KBM-7 (cell line): ENCODE results near the gene NOTCH1.

Experiments used
- DNase-seq: peaks from one replicate; pipeline ENCODE4 v3.0.0-alpha.2; 2015
- in situ Hi-C: fragments of 300-500 bp; cut with MboI; formaldehyde crosslinking; loops from 2 replicates; pipeline ENCODE4 v1.14.3; 2020; ENCODE audit warnings: low sequenced_read_pairs, low pct_unique_long_range_greater_than_20kb, mixed read lengths

The NOTCH1 gene

GRCh38 chr9:136525207-136525606 lies 20.6 kb downstream of the NOTCH1 start:
- in situ Hi-C loops, result no loop called here
- no peak for DNase-seq

- DNase-seq, result no peak
- in situ Hi-C loops, result no loop called here
These were observed 23.3 kb downstream of the NOTCH1 start for GRCh38 chr9:136522314-136523237.

- in situ Hi-C loops, result no loop called here
- peak; percentile 43 for DNase-seq
These were observed 24.3 kb downstream of the NOTCH1 start for GRCh38 chr9:136521537-136521936.

- DNase-seq, result no peak
- in situ Hi-C loops, result no loop called here
These were observed 25.8 kb downstream of the NOTCH1 start for GRCh38 chr9:136520053-136520540.

- in situ Hi-C loops, result no loop called here
- no peak for DNase-seq
These were observed 26.4 kb downstream of the NOTCH1 start for GRCh38 chr9:136519263-136520052.

- in situ Hi-C loops, result no loop called here
- no peak for DNase-seq
These were observed 27.2 kb downstream of the NOTCH1 start for GRCh38 chr9:136518623-136519022.

- DNase-seq, result no peak
- in situ Hi-C loops, result no loop called here
These were observed 27.9 kb downstream of the NOTCH1 start for GRCh38 chr9:136517950-136518349.

GRCh38 chr9:136517012-136517743 lies 28.7 kb downstream of the NOTCH1 start:
- no peak for DNase-seq
- in situ Hi-C loops, result no loop called here

GRCh38 chr9:136516191-136516654 lies 29.6 kb downstream of the NOTCH1 start:
- in situ Hi-C loops, result no loop called here
- DNase-seq, result no peak

GRCh38 chr9:136515276-136515675 lies 30.6 kb downstream of the NOTCH1 start:
- DNase-seq, result no peak
- in situ Hi-C loops, result no loop called here

- in situ Hi-C loops, result no loop called here
- DNase-seq, result no peak
These were observed 31.7 kb downstream of the NOTCH1 start for GRCh38 chr9:136514022-136514714.

- in situ Hi-C loops, result no loop called here
These were observed 32.7 kb downstream of the NOTCH1 start for GRCh38 chr9:136513191-136513590.

GRCh38 chr9:136512651-136513071 lies 33.2 kb downstream of the NOTCH1 start:
- DNase-seq, result no peak
- in situ Hi-C loops, result no loop called here

More at GRCh38 chr9:136513191-136513590, 32.7 kb downstream of the NOTCH1 start:
- no peak for DNase-seq

- DNase-seq, result no peak
- in situ Hi-C loops, result no loop called here
These were observed 33.9 kb downstream of the NOTCH1 start for GRCh38 chr9:136511670-136512592.

- DNase-seq, result no peak
- in situ Hi-C loops, result no loop called here
These were observed 34.6 kb downstream of the NOTCH1 start for GRCh38 chr9:136511144-136511669.

- no peak for DNase-seq
- in situ Hi-C loops, result no loop called here
These were observed 35.3 kb downstream of the NOTCH1 start for GRCh38 chr9:136510561-136510960.

- no peak for DNase-seq
- in situ Hi-C loops, result loop anchor here (10.0 kb wide), 1 partner anchor 115 kb away; no protein-coding TSS in a partner anchor
These were observed 36.3 kb downstream of the NOTCH1 start for GRCh38 chr9:136509549-136509948.
